ENCODE results near the gene GMPS. TPM values are rescaled to one million over a fixed set of nuclear protein-coding genes. Genes with fewer than 3 reads are reported as not detected.

The GMPS gene
- total and polyA plus RNA-seq, 4 experiments from 2014 or later: 50.5 to 103 (median 64.1) TPM

GRCh38 chr3:155906900-155907299 lies 36.5 kb downstream of the GMPS start:
- Mint-ChIP-seq H3K4me3 (no peak overlapping the region), H3K36me3 (peaks cover 38 to 47% of the 10 kb centered on the region in 2 donors), H3K27ac (peak overlapping the region in 1 of 7 donors; percentile 37), H3K9me3 (peaks cover 0 to 4% (median 0%) of the 10 kb centered on the region in 8 donors), H3K4me1 (peaks cover 10 to 21% (median 16%) of the 10 kb centered on the region in 4 donors), H3K27me3 (no peaks in the 10 kb centered on the region)
- CTCF ChIA-PET (ENCODE audit: partially characterized antibody): interaction anchor here (0.6 kb wide), 1 partner anchor 40 kb away, joined by 4 read pairs; no protein-coding TSS in a partner anchor
- Histone ChIP-seq H3K27me3 (ENCODE audit: insufficient read depth, low read length) (no peaks in the 10 kb centered on the region), H3K9me3 (ENCODE audit: control insufficient read depth in 1 of 2, low read length in 2 of 2) (no peaks in the 10 kb centered on the region), H3K4me3 (ENCODE audit: low read length in 2 of 2) (no peak overlapping the region), H3K36me3 (ENCODE audit: insufficient read depth, low read length) (no peaks in the 10 kb centered on the region), H3K4me1 (ENCODE audit: insufficient read depth, low read length) (peaks cover 14% of the 10 kb centered on the region), H3K27ac (ENCODE audit: low read depth, low read length) (no peak overlapping the region)
- POLR2A ChIA-PET (ENCODE audit: partially characterized antibody): interaction anchor here (1.2 to 1.5 kb wide), 3 partner anchors 53 to 101 kb away, joined by 3 to 4 read pairs (median 3); partner anchors contain the start of genes C3orf33 and SLC33A1
- intact Hi-C loops (cut with micrococcal nuclease): no loop called here
- DNase-seq: no peak

GRCh38 chr3:155908086-155908485 lies 37.6 kb downstream of the GMPS start:
- H3K9me3 Mint-ChIP-seq: peaks cover 0 to 4% (median 0%) of the 10 kb centered on the region in 8 donors
- DNase-seq: peak in 1 of 5 donors; percentile 12
- peaks cover 14% of the 10 kb centered on the region for H3K4me1 ChIP-seq (ENCODE audit: insufficient read depth, low read length)
- peak overlapping the region; percentile 5 to 91 (median 79) for H3K27ac Mint-ChIP-seq
- H3K4me3 ChIP-seq (ENCODE audit: low read length in 2 of 2): no peak overlapping the region
- H3K27me3 Mint-ChIP-seq: no peaks in the 10 kb centered on the region
- peaks cover 10 to 18% (median 16%) of the 10 kb centered on the region in 4 donors for H3K4me1 Mint-ChIP-seq
- no peaks in the 10 kb centered on the region for H3K9me3 ChIP-seq (ENCODE audit: control insufficient read depth in 1 of 2, low read length in 2 of 2)
- no peak overlapping the region for H3K27ac ChIP-seq (ENCODE audit: low read depth, low read length)
- peaks cover 49 to 50% of the 10 kb centered on the region in 2 donors for H3K36me3 Mint-ChIP-seq
- H3K27me3 ChIP-seq (ENCODE audit: insufficient read depth, low read length): no peaks in the 10 kb centered on the region
- intact Hi-C loops (cut with micrococcal nuclease): no loop called here
- H3K36me3 ChIP-seq (ENCODE audit: insufficient read depth, low read length): peaks cover 5% of the 10 kb centered on the region
- POLR2A ChIA-PET (ENCODE audit: partially characterized antibody): interaction anchor here (0.6 to 1.5 kb wide), 3 partner anchors 12 to 102 kb away, joined by 3 to 4 read pairs (median 3); partner anchors contain the start of gene SLC33A1
- H3K4me3 Mint-ChIP-seq: peak overlapping the region in 6 of 8 donors; percentile 25 to 82 (median 40)
- CTCF ChIA-PET (ENCODE audit: partially characterized antibody): interaction anchor here (1.2 kb wide), 1 partner anchor 103 kb away, joined by 3 read pairs; no protein-coding TSS in a partner anchor

GRCh38 chr3:155908605-155909004 lies 38.2 kb downstream of the GMPS start:
- intact Hi-C loops (cut with micrococcal nuclease): no loop called here
- H3K4me1 Mint-ChIP-seq: peaks cover 10 to 18% (median 16%) of the 10 kb centered on the region in 4 donors
- H3K27me3 ChIP-seq (ENCODE audit: insufficient read depth, low read length): no peaks in the 10 kb centered on the region
- H3K27me3 Mint-ChIP-seq: no peaks in the 10 kb centered on the region
- DNase-seq: no peak
- no peaks in the 10 kb centered on the region for H3K9me3 ChIP-seq (ENCODE audit: control insufficient read depth in 1 of 2, low read length in 2 of 2)
- ChIA-PET CTCF (ENCODE audit: partially characterized antibody) (interaction anchor here (1.2 kb wide), 1 partner anchor 103 kb away, joined by 3 read pairs; no protein-coding TSS in a partner anchor), POLR2A (ENCODE audit: partially characterized antibody) (interaction anchor here (1.5 kb wide), 1 partner anchor 54 kb away, joined by 4 read pairs; the partner anchor contains the start of gene SLC33A1)
- H3K9me3 Mint-ChIP-seq: peaks cover 0 to 4% (median 0%) of the 10 kb centered on the region in 8 donors
- no peak overlapping the region for H3K27ac ChIP-seq (ENCODE audit: low read depth, low read length)
- H3K27ac Mint-ChIP-seq: peak overlapping the region; percentile 5 to 91 (median 72)
- H3K4me3 ChIP-seq (ENCODE audit: low read length in 2 of 2): no peak overlapping the region
- H3K36me3 Mint-ChIP-seq: peaks cover 49 to 54% of the 10 kb centered on the region in 2 donors
- H3K4me3 Mint-ChIP-seq: peak overlapping the region in 3 of 8 donors; percentile 2 to 82 (median 60)
- peaks cover 14% of the 10 kb centered on the region for H3K4me1 ChIP-seq (ENCODE audit: insufficient read depth, low read length)
- peaks cover 5% of the 10 kb centered on the region for H3K36me3 ChIP-seq (ENCODE audit: insufficient read depth, low read length)

- no peak for DNase-seq
- POLR2A ChIA-PET (ENCODE audit: partially characterized antibody): no interaction called here
- peaks cover 60 to 72% of the 10 kb centered on the region in 2 donors for H3K36me3 Mint-ChIP-seq
- no peaks in the 10 kb centered on the region for H3K27me3 ChIP-seq (ENCODE audit: insufficient read depth, low read length)
- CTCF ChIA-PET (ENCODE audit: partially characterized antibody): interaction anchor here (2.3 kb wide), 1 partner anchor 106 kb away, joined by 7 read pairs; the partner anchor contains the start of gene C3orf33
- no peak overlapping the region for H3K4me3 Mint-ChIP-seq
- peaks cover 10 to 18% (median 16%) of the 10 kb centered on the region in 4 donors for H3K4me1 Mint-ChIP-seq
- no peaks in the 10 kb centered on the region for H3K27me3 Mint-ChIP-seq
- intact Hi-C loops (cut with micrococcal nuclease): no loop called here
- peaks cover 0 to 4% (median 0%) of the 10 kb centered on the region in 8 donors for H3K9me3 Mint-ChIP-seq
- no peak overlapping the region for H3K4me3 ChIP-seq (ENCODE audit: low read length in 2 of 2)
- H3K27ac Mint-ChIP-seq: peak overlapping the region in 5 of 7 donors; percentile 13 to 80 (median 39)
- H3K9me3 ChIP-seq (ENCODE audit: control insufficient read depth in 1 of 2, low read length in 2 of 2): no peaks in the 10 kb centered on the region
- peaks cover 14% of the 10 kb centered on the region for H3K4me1 ChIP-seq (ENCODE audit: insufficient read depth, low read length)
- H3K27ac ChIP-seq (ENCODE audit: low read depth, low read length): no peak overlapping the region
- H3K36me3 ChIP-seq (ENCODE audit: insufficient read depth, low read length): peaks cover 27% of the 10 kb centered on the region
These were observed 41.6 kb downstream of the GMPS start for GRCh38 chr3:155912090-155912489.

GRCh38 chr3:155912579-155913190 lies 42.2 kb downstream of the GMPS start:
- intact Hi-C loops (cut with micrococcal nuclease): no loop called here
- CTCF ChIA-PET (ENCODE audit: partially characterized antibody): interaction anchor here (2.3 kb wide), 1 partner anchor 106 kb away, joined by 7 read pairs; the partner anchor contains the start of gene C3orf33
- Mint-ChIP-seq H3K4me1 (peaks cover 7 to 14% (median 12%) of the 10 kb centered on the region in 4 donors), H3K9me3 (peaks cover 0 to 3% (median 0%) of the 10 kb centered on the region in 8 donors), H3K36me3 (peaks cover 62 to 74% of the 10 kb centered on the region in 2 donors), H3K27ac (peak overlapping the region in 2 of 7 donors; percentile 13 to 37), H3K27me3 (no peaks in the 10 kb centered on the region), H3K4me3 (no peak overlapping the region)
- Histone ChIP-seq H3K4me3 (ENCODE audit: low read length in 2 of 2) (no peak overlapping the region), H3K27me3 (ENCODE audit: insufficient read depth, low read length) (no peaks in the 10 kb centered on the region), H3K36me3 (ENCODE audit: insufficient read depth, low read length) (peaks cover 27% of the 10 kb centered on the region), H3K4me1 (ENCODE audit: insufficient read depth, low read length) (peaks cover 11% of the 10 kb centered on the region), H3K9me3 (ENCODE audit: control insufficient read depth in 1 of 2, low read length in 2 of 2) (no peaks in the 10 kb centered on the region), H3K27ac (ENCODE audit: low read depth, low read length) (no peak overlapping the region)
- POLR2A ChIA-PET (ENCODE audit: partially characterized antibody): no interaction called here
- no peak for DNase-seq

- peaks cover 51 to 64% of the 10 kb centered on the region in 2 donors for H3K36me3 Mint-ChIP-seq
- intact Hi-C loops (cut with micrococcal nuclease): no loop called here
These were observed 47.3 kb downstream of the GMPS start for GRCh38 chr3:155917781-155918180.

GRCh38 chr3:155919728-155920127 lies 49.3 kb downstream of the GMPS start:
- no peak for DNase-seq
- Histone ChIP-seq H3K4me3 (ENCODE audit: low read length in 2 of 2) (no peak overlapping the region), H3K36me3 (ENCODE audit: insufficient read depth, low read length) (peaks cover 39% of the 10 kb centered on the region), H3K4me1 (ENCODE audit: insufficient read depth, low read length) (no peaks in the 10 kb centered on the region), H3K27ac (ENCODE audit: low read depth, low read length) (no peak overlapping the region), H3K9me3 (ENCODE audit: control insufficient read depth in 1 of 2, low read length in 2 of 2) (no peaks in the 10 kb centered on the region), H3K27me3 (ENCODE audit: insufficient read depth, low read length) (no peaks in the 10 kb centered on the region)
- POLR2A ChIA-PET (ENCODE audit: partially characterized antibody): interaction anchor here (0.7 kb wide), 1 partner anchor 12 kb away, joined by 3 read pairs; no protein-coding TSS in a partner anchor
- intact Hi-C loops (cut with micrococcal nuclease): loop anchor here (5.0 kb wide), 1 partner anchor 112 kb away; the partner anchor contains the start of gene C3orf33
- Mint-ChIP-seq H3K27me3 (no peaks in the 10 kb centered on the region), H3K9me3 (no peaks in the 10 kb centered on the region), H3K4me3 (no peak overlapping the region), H3K4me1 (no peaks in the 10 kb centered on the region), H3K27ac (no peak overlapping the region), H3K36me3 (peaks cover 52 to 63% of the 10 kb centered on the region in 2 donors)
- CTCF ChIA-PET (ENCODE audit: partially characterized antibody): interaction anchor here (0.7 to 2.2 kb wide), 3 partner anchors 23 to 114 kb away, joined by 3 to 9 read pairs (median 3); partner anchors contain the start of gene C3orf33

More at GRCh38 chr3:155917781-155918180, 47.3 kb downstream of the GMPS start:
- H3K27me3 ChIP-seq (ENCODE audit: insufficient read depth, low read length): no peaks in the 10 kb centered on the region
- no peak overlapping the region for H3K27ac ChIP-seq (ENCODE audit: low read depth, low read length)
- Mint-ChIP-seq H3K4me3 (no peak overlapping the region), H3K27ac (no peak overlapping the region), H3K27me3 (no peaks in the 10 kb centered on the region), H3K4me1 (no peaks in the 10 kb centered on the region), H3K9me3 (no peaks in the 10 kb centered on the region)
- CTCF ChIA-PET (ENCODE audit: partially characterized antibody): interaction anchor here (2.2 kb wide), 1 partner anchor 112 kb away, joined by 9 read pairs; the partner anchor contains the start of gene C3orf33
- POLR2A ChIA-PET (ENCODE audit: partially characterized antibody): no interaction called here
- no peak overlapping the region for H3K4me3 ChIP-seq (ENCODE audit: low read length in 2 of 2)
- no peak for DNase-seq
- no peaks in the 10 kb centered on the region for H3K9me3 ChIP-seq (ENCODE audit: control insufficient read depth in 1 of 2, low read length in 2 of 2)
- H3K36me3 ChIP-seq (ENCODE audit: insufficient read depth, low read length): peaks cover 39% of the 10 kb centered on the region
- H3K4me1 ChIP-seq (ENCODE audit: insufficient read depth, low read length): no peaks in the 10 kb centered on the region
